ENCODE data around the gene DNAAF8.

DNA sequence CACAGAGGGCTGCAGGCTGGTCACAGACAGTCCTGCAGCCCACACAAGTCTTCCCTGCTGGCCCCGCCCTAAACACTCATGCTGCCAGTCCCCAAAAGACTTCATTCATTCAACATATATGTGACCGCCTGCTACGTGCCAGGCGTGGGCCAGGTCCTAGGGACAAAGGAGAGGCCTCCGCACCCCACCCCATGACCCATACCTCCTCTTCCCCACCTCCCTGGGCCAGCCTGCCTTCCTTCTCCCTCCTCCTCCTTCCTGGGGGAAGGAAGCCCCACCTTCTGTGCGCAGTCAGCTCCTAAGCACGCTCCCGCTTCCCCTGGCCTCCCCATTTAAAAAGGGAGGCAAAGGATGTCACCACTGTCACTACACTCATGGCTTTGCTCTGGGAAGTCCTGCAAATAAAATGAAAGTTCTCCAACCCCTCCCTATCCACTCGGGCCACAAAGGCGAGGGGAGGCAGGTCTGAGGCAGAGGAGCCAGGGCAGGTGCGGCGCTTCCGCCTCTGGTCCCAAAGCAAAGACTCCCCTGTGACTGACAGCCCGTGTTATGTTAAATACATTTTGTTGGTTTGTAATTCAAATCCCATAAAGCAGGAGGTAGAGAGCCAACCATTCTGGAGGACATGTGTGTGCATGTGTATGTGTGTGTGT lies 9.0 kb downstream of the DNAAF8 start:
- TF ChIP-seq RFX5 (IDR thresholded peaks at IDR 0.05) (no peak), POLR2AphosphoS2 (conservative IDR thresholded peaks at IDR 0.05; ENCODE audit: low read length) (no peak), CEBPB (IDR thresholded peaks at IDR 0.05) (no peak), KDM1A (IDR thresholded peaks at IDR 0.05; ENCODE audit: low read depth) (no peak), JUNB (IDR thresholded peaks at IDR 0.05) (no peak)
- TF ChIP-seq, protein P1, sequence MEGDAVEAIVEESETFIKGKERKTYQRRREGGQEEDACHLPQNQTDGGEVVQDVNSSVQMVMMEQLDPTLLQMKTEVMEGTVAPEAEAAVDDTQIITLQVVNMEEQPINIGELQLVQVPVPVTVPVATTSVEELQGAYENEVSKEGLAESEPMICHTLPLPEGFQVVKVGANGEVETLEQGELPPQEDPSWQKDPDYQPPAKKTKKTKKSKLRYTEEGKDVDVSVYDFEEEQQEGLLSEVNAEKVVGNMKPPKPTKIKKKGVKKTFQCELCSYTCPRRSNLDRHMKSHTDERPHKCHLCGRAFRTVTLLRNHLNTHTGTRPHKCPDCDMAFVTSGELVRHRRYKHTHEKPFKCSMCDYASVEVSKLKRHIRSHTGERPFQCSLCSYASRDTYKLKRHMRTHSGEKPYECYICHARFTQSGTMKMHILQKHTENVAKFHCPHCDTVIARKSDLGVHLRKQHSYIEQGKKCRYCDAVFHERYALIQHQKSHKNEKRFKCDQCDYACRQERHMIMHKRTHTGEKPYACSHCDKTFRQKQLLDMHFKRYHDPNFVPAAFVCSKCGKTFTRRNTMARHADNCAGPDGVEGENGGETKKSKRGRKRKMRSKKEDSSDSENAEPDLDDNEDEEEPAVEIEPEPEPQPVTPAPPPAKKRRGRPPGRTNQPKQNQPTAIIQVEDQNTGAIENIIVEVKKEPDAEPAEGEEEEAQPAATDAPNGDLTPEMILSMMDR (IDR thresholded peaks at IDR 0.05): no peak

Data from A549 (cell line).